Chondrocyte (in vitro differentiated cells): ENCODE measurements around the gene NOP14. TPM values are rescaled to one million over a fixed set of nuclear protein-coding genes. Genes with fewer than 3 reads are reported as not detected.
"Not testable (repeated sequence)": the region's sequence is repeated elsewhere in the genome, so short reads cannot be mapped to it uniquely, and the experiment has no call there.

ENCODE experiments used
- DNase-seq: peaks from one replicate; pipeline ENCODE4 v3.0.0; 2021; ENCODE audit warnings: mixed read lengths, low spot score
- H3K27ac Mint-ChIP-seq: one replicate; pipeline ENCODE4 v1.8.0; 2021; ENCODE audit warnings: mild to moderate bottlenecking, moderate library complexity, mixed read lengths; ENCODE audit not compliant: unreplicated experiment
- H3K27me3 Mint-ChIP-seq: 2 replicates; pipeline ENCODE4 v1.8.0; 2021; ENCODE audit warnings: low read depth, mixed read lengths
- H3K36me3 Mint-ChIP-seq: 2 replicates; pipeline ENCODE4 v1.8.0; 2021; ENCODE audit warnings: low read depth, mixed read lengths
- H3K4me1 Mint-ChIP-seq: 2 replicates; pipeline ENCODE4 v1.8.0; 2021; ENCODE audit warnings: low read depth, mild to moderate bottlenecking, mixed read lengths
- H3K4me3 Mint-ChIP-seq: one replicate; pipeline ENCODE4 v1.8.0; 2021; ENCODE audit warnings: mild to moderate bottlenecking, moderate library complexity, mixed read lengths; ENCODE audit not compliant: unreplicated experiment
- H3K9me3 Mint-ChIP-seq: 2 replicates; pipeline ENCODE4 v1.8.0; 2021; ENCODE audit warnings: low read depth, mixed read lengths
- CTCF ChIP-seq: fragments of 200-600 bp; sonication (generic); IDR thresholded peaks from 2 replicates; pipeline ENCODE4 v1.5.0; 2021; ENCODE audit warnings: antibody characterized with exemption, mild to moderate bottlenecking, moderate library complexity
- total RNA-seq: library from RNA; stranded (reverse); gene quantifications from 3 replicates; pipeline ENCODE4 v1.2.1, GENCODE V29; 2021

Gene NOP14
- total RNA-seq, 1 donor from 2014 or later = 22.2 TPM

- Mint-ChIP-seq H3K4me3 (peak overlapping the region; percentile 42), H3K36me3 (peaks cover 46% of the 10 kb centered on the region), H3K4me1 (peaks cover 33% of the 10 kb centered on the region), H3K27me3 (no peaks in the 10 kb centered on the region), H3K9me3 (peaks cover 10% of the 10 kb centered on the region), H3K27ac (peak overlapping the region; percentile 93)
- TF ChIP-seq CTCF = no peak
- no peak for DNase-seq
These were observed 40.1 kb downstream of the NOP14 start for GRCh38 chr4:2923141-2923551.

GRCh38 chr4:2922453-2923101, 40.6 kb downstream of the NOP14 start:
- not testable (repeated sequence) for DNase-seq, H3K4me3 Mint-ChIP-seq, H3K27me3 Mint-ChIP-seq, H3K9me3 Mint-ChIP-seq
- peaks cover 33% of the 10 kb centered on the region for H3K4me1 Mint-ChIP-seq
- peak overlapping the region; percentile 93 for H3K27ac Mint-ChIP-seq
- H3K36me3 Mint-ChIP-seq = peaks cover 45% of the 10 kb centered on the region

GRCh38 chr4:2918714-2919113, 44.5 kb downstream of the NOP14 start:
- not testable (repeated sequence) for H3K9me3 Mint-ChIP-seq, H3K27me3 Mint-ChIP-seq, H3K4me3 Mint-ChIP-seq, H3K27ac Mint-ChIP-seq
- DNase-seq = peak; percentile 5
- H3K4me1 Mint-ChIP-seq = peaks cover 24% of the 10 kb centered on the region
- H3K36me3 Mint-ChIP-seq = peaks cover 54% of the 10 kb centered on the region

GRCh38 chr4:2918300-2918699, 44.9 kb downstream of the NOP14 start:
- not testable (repeated sequence) for H3K4me3 Mint-ChIP-seq, H3K27ac Mint-ChIP-seq, H3K27me3 Mint-ChIP-seq, H3K9me3 Mint-ChIP-seq, DNase-seq
- H3K4me1 Mint-ChIP-seq = peaks cover 20% of the 10 kb centered on the region
- H3K36me3 Mint-ChIP-seq = peaks cover 50% of the 10 kb centered on the region

GRCh38 chr4:2916696-2917095, 46.5 kb downstream of the NOP14 start:
- not testable (repeated sequence) for H3K4me3 Mint-ChIP-seq, DNase-seq

GRCh38 chr4:2915789-2916188, 47.4 kb downstream of the NOP14 start:
- Mint-ChIP-seq H3K27ac (no peak overlapping the region), H3K4me1 (no peaks in the 10 kb centered on the region), H3K4me3 (no peak overlapping the region), H3K9me3 (peaks cover 10% of the 10 kb centered on the region), H3K27me3 (no peaks in the 10 kb centered on the region), H3K36me3 (peaks cover 49% of the 10 kb centered on the region)
- DNase-seq = no peak
- no peak for TF ChIP-seq CTCF

More at GRCh38 chr4:2916696-2917095, 46.5 kb downstream of the NOP14 start:
- not testable (repeated sequence) for H3K4me1 Mint-ChIP-seq, H3K27ac Mint-ChIP-seq, H3K9me3 Mint-ChIP-seq, H3K27me3 Mint-ChIP-seq
- H3K36me3 Mint-ChIP-seq = peaks cover 50% of the 10 kb centered on the region

GRCh38 chr4:2914256-2915126, 48.7 kb downstream of the NOP14 start:
- no peak for DNase-seq
- Mint-ChIP-seq H3K4me3 (no peak overlapping the region), H3K9me3 (peaks cover 2% of the 10 kb centered on the region), H3K4me1 (no peaks in the 10 kb centered on the region), H3K27me3 (no peaks in the 10 kb centered on the region), H3K27ac (no peak overlapping the region), H3K36me3 (peaks cover 46% of the 10 kb centered on the region)
- TF ChIP-seq CTCF = no peak
